NT2/D1 (cell line): Measurements from ENCODE around the gene LRRC8C.

Experiments
- SUZ12 ChIP-seq: IDR thresholded peaks from 2 replicates; pipeline ENCODE4 v1.6.1; 2011; ENCODE audit not compliant: insufficient read length, insufficient read depth; ENCODE audit errors: extremely low read depth
- YY1 ChIP-seq: IDR thresholded peaks from 2 replicates; pipeline ENCODE4 v1.6.1; 2011; ENCODE audit not compliant: insufficient read length, insufficient read depth
- ZNF274 ChIP-seq: IDR thresholded peaks from 2 replicates; pipeline ENCODE4 v1.6.1; 2011; ENCODE audit warnings: mild to moderate bottlenecking, low read depth, low read length

DNA sequence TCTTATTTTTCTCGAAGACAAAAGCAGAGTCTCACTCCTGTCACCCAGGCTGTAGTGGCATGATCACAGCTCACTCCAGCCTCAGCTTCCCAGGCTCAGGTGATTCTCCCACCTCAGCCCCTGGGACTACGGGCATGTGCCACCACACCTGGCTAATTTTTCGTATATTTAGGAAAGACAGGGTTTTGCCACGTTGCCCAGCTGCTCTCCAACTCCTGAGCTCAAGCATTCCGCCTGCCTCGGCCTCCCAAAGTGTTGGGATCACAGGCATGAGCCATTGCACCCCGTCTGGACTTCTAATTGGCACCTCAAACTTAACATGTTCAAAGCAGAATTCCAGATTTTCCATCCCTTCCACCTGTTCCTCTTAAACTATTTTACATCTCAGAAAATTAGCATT lies 19.0 kb upstream of the LRRC8C start:
- TF ChIP-seq SUZ12: no peak
- no peak for TF ChIP-seq ZNF274
- no peak for TF ChIP-seq YY1
